PC-3 (cell line): ENCODE measurements around the gene RAB11FIP4.

Experiments used
- CTCF ChIP-seq: fragments of 300-600 bp; sonication (generic); conservative IDR thresholded peaks from 2 replicates; pipeline ENCODE4 v1.5.1; 2017; ENCODE audit warnings: antibody characterized with exemption, low read depth, mild to moderate bottlenecking, low read length
- EZH2 ChIP-seq: fragments of 300-600 bp; sonication (generic); IDR thresholded peaks from one replicate; pipeline ENCODE4 v1.6.1; 2017; ENCODE audit warnings: antibody characterized with exemption, mild to moderate bottlenecking, low read length; ENCODE audit not compliant: unreplicated experiment
- EZH2phosphoT487 ChIP-seq: fragments of 300-600 bp; sonication (generic); IDR thresholded peaks from 2 replicates; pipeline ENCODE4 v1.6.1; 2018; ENCODE audit warnings: mild to moderate bottlenecking, antibody characterized with exemption, low read length, borderline replicate concordance

GRCh38 chr17:31433811-31434726 lies 42.6 kb downstream of the RAB11FIP4 start:
- TF ChIP-seq EZH2 (no peak), CTCF (no peak), EZH2phosphoT487 (no peak)
